DOHH2 (cell line): Measurements from ENCODE around the gene MACROD1.

Source experiments
- H3F3A ChIP-seq: fragments of 200-600 bp; sonication (generic), shearing (Covaris generic); 2 replicates; pipeline ENCODE4 v1.6.0; 2016; ENCODE audit warnings: antibody characterized with exemption, mild to moderate bottlenecking; ENCODE audit not compliant: control insufficient read depth, insufficient read depth
- H3K27ac ChIP-seq: fragments of 200-600 bp; sonication (generic); 2 replicates; pipeline ENCODE4 v1.5.1; 2014; ENCODE audit warnings: low read depth, mild to moderate bottlenecking, low read length, moderate library complexity
- H3K27me3 ChIP-seq: fragments of 200-600 bp; sonication (generic); 2 replicates; pipeline ENCODE4 v1.6.1; 2014; ENCODE audit warnings: mild to moderate bottlenecking, low read length, mixed read lengths; ENCODE audit not compliant: control insufficient read depth
- H3K36me3 ChIP-seq: fragments of 200-600 bp; sonication (generic); 2 replicates; pipeline ENCODE4 v1.6.1; 2014; ENCODE audit warnings: mild to moderate bottlenecking, low read length, moderate library complexity, mixed read lengths; ENCODE audit not compliant: control insufficient read depth
- H3K4me1 ChIP-seq: fragments of 200-600 bp; sonication (generic); 2 replicates; pipeline ENCODE4 v1.6.1; 2014; ENCODE audit warnings: mild to moderate bottlenecking, low read length, mixed read lengths; ENCODE audit not compliant: control insufficient read depth
- H3K4me2 ChIP-seq: fragments of 200-600 bp; sonication (generic); 2 replicates; pipeline ENCODE4 v1.6.0; 2014; ENCODE audit warnings: mild to moderate bottlenecking, low read length, moderate library complexity
- H3K4me3 ChIP-seq: fragments of 200-600 bp; sonication (generic); 2 replicates; pipeline ENCODE4 v1.5.1; 2014; ENCODE audit warnings: mild to moderate bottlenecking, low read length, mixed read lengths
- H3K79me2 ChIP-seq: fragments of 200-600 bp; sonication (generic); 2 replicates; pipeline ENCODE4 v1.6.1; 2014; ENCODE audit warnings: mild to moderate bottlenecking, low read length, mixed read lengths; ENCODE audit not compliant: control insufficient read depth
- H3K9me2 ChIP-seq: fragments of 200-600 bp; sonication (generic); replicated peaks from 2 replicates; pipeline ENCODE4 v1.6.1; 2014; ENCODE audit warnings: mild to moderate bottlenecking, low read length, mixed read lengths; ENCODE audit not compliant: control insufficient read depth
- H3K9me3 ChIP-seq: fragments of 200-600 bp; sonication (generic); 2 replicates; pipeline ENCODE4 v1.6.1; 2014; ENCODE audit warnings: antibody characterized with exemption, low read length, mixed read lengths; ENCODE audit not compliant: control insufficient read depth, insufficient read depth
- H4K20me1 ChIP-seq: fragments of 200-600 bp; sonication (generic); 2 replicates; pipeline ENCODE4 v1.6.0; 2014; ENCODE audit warnings: low read depth, mild to moderate bottlenecking, antibody characterized with exemption, low read length, moderate library complexity; ENCODE audit not compliant: control insufficient read depth, insufficient read depth
- EZH2phosphoT487 ChIP-seq: fragments of 200-600 bp; sonication (generic); IDR thresholded peaks from 2 replicates; pipeline ENCODE4 v1.6.1; 2017; ENCODE audit warnings: borderline replicate concordance, mild to moderate bottlenecking, antibody characterized with exemption, low read length, moderate library complexity, mixed read lengths
- TF ChIP-seq, protein P1 (sequence below): fragments of 200-600 bp; sonication (generic); IDR thresholded peaks from one replicate; pipeline ENCODE4 v1.5.1; 2014; ENCODE audit warnings: antibody characterized with exemption, mild to moderate bottlenecking, low read depth, low read length; ENCODE audit not compliant: poor library complexity, severe bottlenecking

The MACROD1 gene

DNA sequence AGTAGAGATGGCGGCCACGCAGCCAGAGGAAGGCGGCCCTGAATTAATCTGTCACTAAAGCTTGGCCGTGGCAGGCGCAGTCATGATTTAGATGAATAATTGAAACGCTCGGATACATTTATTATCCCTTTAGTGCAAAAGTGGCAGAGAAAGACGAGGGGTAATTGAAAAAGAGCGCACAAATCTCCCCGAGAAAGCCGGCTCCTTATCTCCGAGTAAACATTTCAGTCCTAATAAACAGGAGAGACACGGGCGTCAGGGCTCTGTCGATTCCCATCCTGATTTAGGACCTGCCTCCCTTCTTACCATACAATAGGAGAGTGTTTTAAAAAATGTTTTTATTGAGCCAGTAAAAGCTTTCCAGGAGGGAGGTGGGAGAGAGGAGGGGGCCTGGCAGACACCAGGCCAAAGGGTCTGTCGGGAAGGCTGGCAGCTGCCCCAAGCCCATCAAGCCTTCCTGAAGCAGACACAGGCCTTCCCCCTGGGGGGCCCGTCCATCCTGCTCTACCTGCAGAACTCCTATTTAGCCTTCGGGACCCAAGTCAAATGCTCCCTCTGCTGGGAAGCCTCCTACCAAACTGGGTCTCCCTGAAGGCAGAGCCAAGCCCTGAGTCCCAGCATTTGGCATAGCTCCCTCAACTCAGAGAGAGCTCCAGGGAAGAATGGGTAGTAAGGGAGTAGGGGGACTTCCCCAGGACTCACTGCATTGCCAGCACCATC lies 156.8 kb downstream of the MACROD1 start:
- no peaks in the 10 kb centered on the region for H4K20me1 ChIP-seq
- H3K4me1 ChIP-seq = no peaks in the 10 kb centered on the region
- no peak overlapping the region for H3K27ac ChIP-seq
- H3K9me3 ChIP-seq = peaks cover 11% of the 10 kb centered on the region
- H3K79me2 ChIP-seq = no peaks in the 10 kb centered on the region
- no peaks in the 10 kb centered on the region for H3K36me3 ChIP-seq
- H3F3A ChIP-seq = no peaks in the 10 kb centered on the region
- H3K9me2 ChIP-seq = no peaks in the 10 kb centered on the region
- no peak overlapping the region for H3K4me3 ChIP-seq
- no peak overlapping the region for H3K4me2 ChIP-seq
- peaks cover 12% of the 10 kb centered on the region for H3K27me3 ChIP-seq
- no peak for TF ChIP-seq EZH2phosphoT487
- TF ChIP-seq, protein P1, sequence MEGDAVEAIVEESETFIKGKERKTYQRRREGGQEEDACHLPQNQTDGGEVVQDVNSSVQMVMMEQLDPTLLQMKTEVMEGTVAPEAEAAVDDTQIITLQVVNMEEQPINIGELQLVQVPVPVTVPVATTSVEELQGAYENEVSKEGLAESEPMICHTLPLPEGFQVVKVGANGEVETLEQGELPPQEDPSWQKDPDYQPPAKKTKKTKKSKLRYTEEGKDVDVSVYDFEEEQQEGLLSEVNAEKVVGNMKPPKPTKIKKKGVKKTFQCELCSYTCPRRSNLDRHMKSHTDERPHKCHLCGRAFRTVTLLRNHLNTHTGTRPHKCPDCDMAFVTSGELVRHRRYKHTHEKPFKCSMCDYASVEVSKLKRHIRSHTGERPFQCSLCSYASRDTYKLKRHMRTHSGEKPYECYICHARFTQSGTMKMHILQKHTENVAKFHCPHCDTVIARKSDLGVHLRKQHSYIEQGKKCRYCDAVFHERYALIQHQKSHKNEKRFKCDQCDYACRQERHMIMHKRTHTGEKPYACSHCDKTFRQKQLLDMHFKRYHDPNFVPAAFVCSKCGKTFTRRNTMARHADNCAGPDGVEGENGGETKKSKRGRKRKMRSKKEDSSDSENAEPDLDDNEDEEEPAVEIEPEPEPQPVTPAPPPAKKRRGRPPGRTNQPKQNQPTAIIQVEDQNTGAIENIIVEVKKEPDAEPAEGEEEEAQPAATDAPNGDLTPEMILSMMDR = no peak

DNA sequence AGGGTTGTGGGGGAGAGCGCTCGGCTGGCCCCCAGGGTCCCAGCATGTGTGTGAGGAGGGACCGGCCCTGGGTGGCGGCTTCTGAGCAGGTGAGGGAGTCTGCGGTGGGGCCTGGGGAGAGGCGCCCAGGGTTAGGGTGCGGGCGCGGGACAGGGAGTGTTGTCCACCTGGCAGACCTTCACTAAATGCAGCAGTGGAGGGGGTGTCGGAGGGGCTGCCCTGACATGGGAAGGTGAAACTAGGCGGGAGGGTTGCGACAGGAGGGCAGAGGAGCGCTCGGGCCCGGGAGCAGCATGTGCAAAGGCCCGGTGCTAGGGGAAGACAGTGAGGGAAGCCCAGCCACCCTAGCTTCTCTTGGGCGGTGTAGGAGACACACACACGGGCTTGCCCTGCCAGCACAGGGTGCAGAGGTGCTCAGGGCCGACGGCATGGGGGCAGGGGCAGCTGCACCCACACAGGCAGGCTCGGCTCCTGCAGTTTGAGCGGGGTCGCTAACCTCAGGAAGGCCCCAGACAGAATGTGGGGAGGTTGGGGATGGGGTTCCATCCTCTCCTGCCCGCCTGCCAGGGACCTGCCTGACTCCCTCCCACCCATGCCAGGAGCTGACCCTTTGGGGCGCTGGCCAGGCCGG lies 157.5 kb downstream of the MACROD1 start:
- Histone ChIP-seq H3F3A (no peaks in the 10 kb centered on the region), H3K4me2 (no peak overlapping the region), H3K27ac (no peak overlapping the region), H3K4me3 (no peak overlapping the region), H3K79me2 (no peaks in the 10 kb centered on the region), H4K20me1 (no peaks in the 10 kb centered on the region), H3K36me3 (no peaks in the 10 kb centered on the region), H3K27me3 (peaks cover 12% of the 10 kb centered on the region), H3K4me1 (no peaks in the 10 kb centered on the region), H3K9me3 (peaks cover 11% of the 10 kb centered on the region), H3K9me2 (no peaks in the 10 kb centered on the region)
- TF ChIP-seq, protein P1 = no peak
- TF ChIP-seq EZH2phosphoT487 = no peak

DNA sequence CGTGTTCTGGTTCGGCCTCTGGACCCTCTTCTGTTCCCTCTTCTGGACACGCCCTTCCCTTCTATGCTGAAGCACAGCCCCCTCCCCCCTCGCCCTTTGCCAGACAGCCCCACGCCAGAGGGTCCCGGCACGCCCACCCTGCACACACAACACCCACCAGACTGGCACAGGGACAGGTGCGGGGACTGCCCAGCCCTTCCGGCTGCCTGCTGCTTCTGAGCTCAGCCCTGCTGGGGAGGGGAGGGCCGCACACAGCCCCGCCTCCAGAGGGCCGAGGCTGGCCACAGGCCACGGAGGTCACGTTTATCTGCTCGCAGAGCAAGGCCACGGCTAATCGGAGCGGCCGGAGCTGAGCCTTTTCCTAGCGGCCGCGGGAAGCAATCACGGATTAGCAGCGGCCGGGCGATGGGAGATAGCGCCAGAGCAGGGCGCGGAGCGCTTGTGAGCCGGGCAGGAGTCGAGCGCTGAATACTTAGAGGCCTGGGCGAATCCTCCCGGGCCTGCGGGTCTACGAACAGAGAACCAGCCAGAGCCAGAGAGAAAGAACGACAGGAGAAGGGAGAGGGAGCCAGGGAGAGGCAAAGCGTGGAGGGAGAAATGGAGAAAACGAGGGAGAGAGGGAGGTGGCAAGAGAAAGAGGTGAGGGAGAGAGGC lies 158.2 kb downstream of the MACROD1 start:
- 0 out of 2 replicates have a peak, but pooled peaks cover 2% of the 10 kb centered on the region for H4K20me1 ChIP-seq
- no peaks in the 10 kb centered on the region for H3K36me3 ChIP-seq
- no peaks in the 10 kb centered on the region for H3K4me1 ChIP-seq
- TF ChIP-seq, protein P1 = no peak
- H3K79me2 ChIP-seq = no peaks in the 10 kb centered on the region
- H3K4me2 ChIP-seq = no peak overlapping the region
- peaks cover 12% of the 10 kb centered on the region for H3K27me3 ChIP-seq
- no peak overlapping the region for H3K27ac ChIP-seq
- no peak overlapping the region for H3K4me3 ChIP-seq
- peaks cover 11% of the 10 kb centered on the region for H3K9me3 ChIP-seq
- H3F3A ChIP-seq = no peaks in the 10 kb centered on the region
- H3K9me2 ChIP-seq = no peaks in the 10 kb centered on the region
